ENCODE results near the gene EIF3L. TPM values are rescaled to one million over a fixed set of nuclear protein-coding genes. Genes with fewer than 3 reads are reported as not detected.
A peak's percentile ranks its signal among the peaks of the same experiment; 100 is the strongest.

The EIF3L gene
- total RNA-seq, 2 donors from 2014 or later = 224 to 226 TPM

DNA sequence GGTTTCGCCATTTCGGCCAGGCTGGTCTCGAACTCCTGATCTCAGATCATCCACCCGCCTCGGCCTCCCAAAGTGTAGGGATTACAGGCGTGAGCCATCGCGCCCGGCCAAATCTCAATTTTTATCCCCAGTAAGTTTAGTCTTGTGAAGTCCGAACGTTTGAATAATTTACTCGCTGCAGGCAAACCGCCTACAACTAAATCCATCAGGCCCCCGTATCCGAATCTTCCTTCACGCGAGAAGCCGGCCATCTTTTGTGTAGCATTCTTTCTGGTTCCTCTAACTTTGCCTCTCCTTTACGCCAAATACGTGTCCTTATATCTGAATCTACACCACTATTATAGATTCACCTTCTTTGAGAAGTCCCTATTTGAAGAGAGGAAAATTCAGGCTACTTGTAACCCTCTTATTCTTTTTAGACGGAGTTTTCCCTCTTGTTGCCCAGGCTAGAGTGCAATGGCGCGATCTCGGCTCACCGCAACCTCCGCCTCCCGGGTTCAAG lies 581 bp upstream of the EIF3L start:
- TF ChIP-seq, protein P1, sequence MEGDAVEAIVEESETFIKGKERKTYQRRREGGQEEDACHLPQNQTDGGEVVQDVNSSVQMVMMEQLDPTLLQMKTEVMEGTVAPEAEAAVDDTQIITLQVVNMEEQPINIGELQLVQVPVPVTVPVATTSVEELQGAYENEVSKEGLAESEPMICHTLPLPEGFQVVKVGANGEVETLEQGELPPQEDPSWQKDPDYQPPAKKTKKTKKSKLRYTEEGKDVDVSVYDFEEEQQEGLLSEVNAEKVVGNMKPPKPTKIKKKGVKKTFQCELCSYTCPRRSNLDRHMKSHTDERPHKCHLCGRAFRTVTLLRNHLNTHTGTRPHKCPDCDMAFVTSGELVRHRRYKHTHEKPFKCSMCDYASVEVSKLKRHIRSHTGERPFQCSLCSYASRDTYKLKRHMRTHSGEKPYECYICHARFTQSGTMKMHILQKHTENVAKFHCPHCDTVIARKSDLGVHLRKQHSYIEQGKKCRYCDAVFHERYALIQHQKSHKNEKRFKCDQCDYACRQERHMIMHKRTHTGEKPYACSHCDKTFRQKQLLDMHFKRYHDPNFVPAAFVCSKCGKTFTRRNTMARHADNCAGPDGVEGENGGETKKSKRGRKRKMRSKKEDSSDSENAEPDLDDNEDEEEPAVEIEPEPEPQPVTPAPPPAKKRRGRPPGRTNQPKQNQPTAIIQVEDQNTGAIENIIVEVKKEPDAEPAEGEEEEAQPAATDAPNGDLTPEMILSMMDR (IDR thresholded peaks at IDR 0.05) = no peak

DNA sequence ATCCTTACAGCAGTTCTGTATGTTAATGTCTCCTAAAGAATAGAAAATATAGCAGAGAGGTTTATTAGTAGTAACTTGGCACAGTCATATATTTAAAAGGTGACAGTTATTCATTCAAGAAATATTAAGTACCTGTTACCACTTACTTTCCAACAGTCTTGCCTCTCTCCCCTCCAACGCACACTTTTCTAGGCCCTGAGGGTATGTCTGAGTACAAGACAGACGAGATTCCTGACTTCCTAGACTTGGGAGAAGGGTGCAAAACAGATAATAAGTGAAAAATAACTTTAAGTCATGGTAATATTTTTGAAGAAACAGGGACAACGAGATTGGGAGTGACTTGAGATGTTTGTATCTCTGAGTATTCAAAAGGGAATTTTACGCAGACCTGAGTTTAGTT lies 1.6 kb downstream of the EIF3L start:
- Histone ChIP-seq H3K27me3 (replicated peaks; ENCODE audit: insufficient read depth) (no peaks in the 10 kb centered on the region), H3K9me3 (no peaks in the 10 kb centered on the region), H3K4me1 (ENCODE audit: control insufficient read depth in 1 of 2, low read depth in 2 of 2) (peaks cover 12 to 34% of the 10 kb centered on the region in 2 donors), H3K27ac (no peak overlapping the region), H3K36me3 (peaks cover 17% of the 10 kb centered on the region), H3K4me3 (no peak overlapping the region)
- TF ChIP-seq, protein P1 (IDR thresholded peaks at IDR 0.05) = no peak
- no peak for ATAC-seq (ENCODE audit: insufficient number of reproducible peaks, low FRiP score, low read depth)
- no peak for DNase-seq (ENCODE audit: low spot score)

More for the DNA sequence above, 581 bp upstream of the EIF3L start:
- Histone ChIP-seq H3K9me3 (no peaks in the 10 kb centered on the region), H3K27me3 (replicated peaks; ENCODE audit: insufficient read depth) (no peaks in the 10 kb centered on the region), H3K36me3 (peaks cover 9% of the 10 kb centered on the region), H3K4me1 (ENCODE audit: control insufficient read depth in 1 of 2, low read depth in 2 of 2) (peaks cover 12 to 26% of the 10 kb centered on the region in 2 donors), H3K4me3 (peak overlapping the region; percentile 82), H3K27ac (peak overlapping the region; percentile 80 to 88)
- no peak for DNase-seq (ENCODE audit: low spot score)
- ATAC-seq (ENCODE audit: insufficient number of reproducible peaks, low FRiP score, low read depth) = no peak

DNA sequence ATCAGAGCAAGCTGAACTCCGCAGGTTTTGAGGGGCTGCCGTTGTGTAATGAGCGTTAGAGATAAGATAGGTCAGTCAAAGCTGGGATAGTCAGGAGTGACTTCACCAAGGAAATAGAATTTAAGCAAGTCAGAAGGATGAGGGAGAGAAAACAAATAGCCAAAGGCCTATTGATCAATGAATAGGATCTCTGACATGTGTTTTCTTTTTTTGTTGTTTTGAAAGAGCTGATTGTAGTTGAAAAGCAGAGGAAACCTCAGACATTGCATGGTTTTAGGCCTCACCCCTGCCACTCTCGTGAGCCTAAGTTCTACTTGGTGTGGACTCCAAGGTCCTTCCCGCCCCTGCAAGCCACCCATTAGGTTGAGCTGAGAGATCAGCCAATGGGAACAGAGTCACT lies 3.2 kb downstream of the EIF3L start:
- no peak overlapping the region for H3K27ac ChIP-seq
- TF ChIP-seq, protein P1 (IDR thresholded peaks at IDR 0.05) = no peak
- no peaks in the 10 kb centered on the region for H3K27me3 ChIP-seq (replicated peaks; ENCODE audit: insufficient read depth)
- no peak overlapping the region for H3K4me3 ChIP-seq
- H3K36me3 ChIP-seq = peaks cover 29% of the 10 kb centered on the region
- DNase-seq (ENCODE audit: low spot score) (no peak), ATAC-seq (ENCODE audit: insufficient number of reproducible peaks, low FRiP score, low read depth) (no peak)
- peaks cover 12 to 34% of the 10 kb centered on the region in 2 donors for H3K4me1 ChIP-seq (ENCODE audit: control insufficient read depth in 1 of 2, low read depth in 2 of 2)
- no peaks in the 10 kb centered on the region for H3K9me3 ChIP-seq

DNA sequence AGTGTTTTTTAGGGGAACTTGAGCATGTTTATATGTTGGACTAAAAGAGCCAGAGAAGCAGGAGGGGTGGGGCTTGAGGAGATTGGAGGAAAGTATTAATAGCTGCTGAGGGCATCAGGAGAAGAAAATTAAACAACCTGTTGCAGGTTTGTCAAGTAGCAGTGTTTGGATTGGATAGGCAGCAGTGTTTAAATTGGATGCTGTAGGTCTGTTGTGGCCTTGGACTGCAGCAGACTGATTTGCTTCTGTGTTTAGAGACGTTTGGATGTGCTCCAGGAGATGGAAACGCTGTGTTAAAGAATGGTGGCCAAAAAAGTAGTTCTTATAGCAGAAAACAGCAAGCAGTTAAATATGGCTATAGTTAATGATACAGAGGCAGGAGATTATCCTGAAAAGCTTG lies 5.7 kb downstream of the EIF3L start:
- TF ChIP-seq, protein P1 (IDR thresholded peaks at IDR 0.05) = no peak
- Histone ChIP-seq H3K4me3 (no peak overlapping the region), H3K9me3 (no peaks in the 10 kb centered on the region), H3K27me3 (replicated peaks; ENCODE audit: insufficient read depth) (no peaks in the 10 kb centered on the region), H3K27ac (no peak overlapping the region), H3K36me3 (peaks cover 41% of the 10 kb centered on the region), H3K4me1 (ENCODE audit: control insufficient read depth in 1 of 2, low read depth in 2 of 2) (peaks cover 9 to 38% of the 10 kb centered on the region in 2 donors)
- DNase-seq (ENCODE audit: low spot score) (no peak), ATAC-seq (ENCODE audit: insufficient number of reproducible peaks, low FRiP score, low read depth) (no peak)

DNA sequence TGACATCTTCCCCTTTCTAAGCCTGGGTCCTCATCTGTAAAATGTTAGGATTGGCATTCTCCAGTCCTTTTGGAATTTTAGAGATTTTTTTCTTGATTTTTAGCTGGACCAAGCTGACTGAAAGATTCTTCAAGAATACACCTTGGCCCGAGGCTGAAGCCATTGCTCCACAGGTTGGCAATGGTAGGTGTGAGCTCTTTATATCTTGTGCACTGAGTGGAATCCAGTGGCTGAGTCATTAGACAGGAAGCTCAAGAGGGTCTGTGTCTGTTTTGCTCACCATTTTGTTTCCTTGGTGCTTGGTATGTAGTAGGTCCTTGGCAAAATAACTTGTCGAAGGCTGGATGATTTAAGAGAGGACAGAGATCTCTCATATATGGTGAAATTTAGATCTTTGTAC lies 6.2 kb downstream of the EIF3L start:
- ATAC-seq (ENCODE audit: insufficient number of reproducible peaks, low FRiP score, low read depth) = no peak
- no peak for DNase-seq (ENCODE audit: low spot score)
- H3K27ac ChIP-seq = no peak overlapping the region
- peaks cover 45% of the 10 kb centered on the region for H3K36me3 ChIP-seq
- H3K27me3 ChIP-seq (replicated peaks; ENCODE audit: insufficient read depth) = no peaks in the 10 kb centered on the region
- peaks cover 4 to 37% of the 10 kb centered on the region in 2 donors for H3K4me1 ChIP-seq (ENCODE audit: control insufficient read depth in 1 of 2, low read depth in 2 of 2)
- TF ChIP-seq, protein P1 (IDR thresholded peaks at IDR 0.05) = no peak
- no peaks in the 10 kb centered on the region for H3K9me3 ChIP-seq
- no peak overlapping the region for H3K4me3 ChIP-seq
